SK-MEL-5 (cell line): ENCODE results near the gene FIGNL2. TPM values are rescaled to one million over a fixed set of nuclear protein-coding genes. Genes with fewer than 3 reads are reported as not detected.

ENCODE experiments used
- DNase-seq: peaks from one replicate; pipeline ENCODE4 v3.0.0-alpha.2; 2016; ENCODE audit warnings: low read depth, low spot score
- in situ Hi-C: cut with HindIII; loops from 2 replicates; pipeline ENCODE4 v1.10.0; 2016; ENCODE audit warnings: low sequenced_read_pairs, high pct_unique_total_duplicates, low pct_unique_long_range_greater_than_20kb
- total RNA-seq: library from RNA; depleted of rRNA; stranded (reverse); fragments of >200 nt; shearing (Covaris generic); gene quantifications from 2 replicates; pipeline ENCODE4 v1.2.3, GENCODE V29; 2014

Gene FIGNL2
- total RNA-seq, 1 experiment from 2014 or later = 0.21 TPM

- DNase-seq = no peak
- in situ Hi-C loops = no loop called here
Measured at GRCh38 chr12:51827925-51828818, 20.3 kb downstream of the FIGNL2 start.

- in situ Hi-C loops = no loop called here
Measured at GRCh38 chr12:51826881-51827280, 21.6 kb downstream of the FIGNL2 start.

GRCh38 chr12:51825216-51825615, 23.3 kb downstream of the FIGNL2 start:
- in situ Hi-C loops = no loop called here
- no peak for DNase-seq

More at GRCh38 chr12:51826881-51827280, 21.6 kb downstream of the FIGNL2 start:
- DNase-seq = no peak

- in situ Hi-C loops = no loop called here
Measured at GRCh38 chr12:51823875-51824565, 24.5 kb downstream of the FIGNL2 start.

GRCh38 chr12:51822956-51823355, 25.6 kb downstream of the FIGNL2 start:
- in situ Hi-C loops = no loop called here
- no peak for DNase-seq

More at GRCh38 chr12:51823875-51824565, 24.5 kb downstream of the FIGNL2 start:
- peak; percentile 83 for DNase-seq

- DNase-seq = no peak
- in situ Hi-C loops = no loop called here
Measured at GRCh38 chr12:51822261-51822616, 26.3 kb downstream of the FIGNL2 start.

GRCh38 chr12:51821440-51822260, 26.9 kb downstream of the FIGNL2 start:
- no peak for DNase-seq
- in situ Hi-C loops = no loop called here

GRCh38 chr12:51820526-51821439, 27.7 kb downstream of the FIGNL2 start:
- DNase-seq = peak; percentile 78
- in situ Hi-C loops = no loop called here

GRCh38 chr12:51819736-51820525, 28.6 kb downstream of the FIGNL2 start:
- no peak for DNase-seq
- in situ Hi-C loops = no loop called here

GRCh38 chr12:51818566-51819300, 29.8 kb downstream of the FIGNL2 start:
- DNase-seq = no peak
- in situ Hi-C loops = no loop called here

- DNase-seq = no peak
- in situ Hi-C loops = no loop called here
Measured at GRCh38 chr12:51818086-51818485, 30.4 kb downstream of the FIGNL2 start.

GRCh38 chr12:51817027-51817953, 31.2 kb downstream of the FIGNL2 start:
- no peak for DNase-seq
- in situ Hi-C loops = no loop called here

GRCh38 chr12:51815571-51815970, 32.9 kb downstream of the FIGNL2 start:
- DNase-seq = no peak
- in situ Hi-C loops = no loop called here

GRCh38 chr12:51814311-51815088, 34.0 kb downstream of the FIGNL2 start:
- in situ Hi-C loops = no loop called here
- DNase-seq = peak; percentile 65
